Activated effector memory CD4-positive, alpha-beta T cell treated with Interleukin-2 at 50 U/mL for 16 hours (primary cell): ENCODE data around the gene TEX29.

Source experiments
- DNase-seq: peaks from one replicate; pipeline ENCODE4 v3.0.0-alpha.2; 2020

The TEX29 gene

GRCh38 chr13:111344471-111345191 is 24.2 kb downstream of the TEX29 start:
- no peak for DNase-seq

DNA sequence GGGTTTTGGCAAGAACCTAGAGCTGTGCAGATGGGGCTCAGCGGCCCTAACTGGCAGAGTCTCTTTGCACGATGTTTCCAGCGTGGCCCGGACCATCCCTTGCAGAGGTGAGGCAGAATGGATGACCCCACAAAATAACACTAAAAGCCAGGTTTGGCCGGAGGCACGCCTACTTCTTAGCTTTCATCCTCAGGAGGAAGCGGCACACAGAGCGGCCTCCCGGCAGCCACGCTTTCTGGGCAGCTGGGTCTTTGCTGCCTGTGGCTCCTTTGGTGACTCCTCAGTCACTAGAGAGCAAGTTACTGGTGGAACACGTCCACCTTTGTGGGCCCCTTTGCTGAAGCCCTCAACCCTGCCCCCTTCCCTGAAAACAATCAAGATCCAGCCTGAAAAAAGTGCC is 25.2 kb downstream of the TEX29 start:
- no peak for DNase-seq

- no peak for DNase-seq
Observed at GRCh38 chr13:111346101-111346680, 25.7 kb downstream of the TEX29 start.

GRCh38 chr13:111347438-111347837 is 27.0 kb downstream of the TEX29 start:
- DNase-seq: no peak

DNA sequence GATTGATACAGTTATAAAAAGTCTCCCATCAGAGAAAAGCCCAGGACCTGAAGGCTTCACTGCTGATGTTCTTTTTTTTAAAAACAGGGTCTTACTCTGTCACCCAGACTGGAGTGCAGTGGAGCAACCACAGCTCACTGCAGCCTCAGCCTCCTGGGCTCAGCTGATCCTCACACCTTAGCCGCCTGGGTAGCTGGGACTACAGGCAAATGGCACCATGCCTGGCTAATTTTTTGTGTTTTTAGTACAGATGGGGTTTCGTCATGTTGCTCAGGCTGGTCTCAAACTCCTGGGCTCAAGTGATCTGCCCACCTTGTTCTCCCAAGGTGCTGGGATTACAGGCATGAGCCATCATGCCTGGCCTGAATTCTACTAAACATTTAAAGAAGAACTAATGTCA is 33.1 kb downstream of the TEX29 start:
- DNase-seq: no peak

- DNase-seq: no peak
Observed at GRCh38 chr13:111354789-111355188, 34.3 kb downstream of the TEX29 start.

GRCh38 chr13:111356795-111357194 is 36.4 kb downstream of the TEX29 start:
- no peak for DNase-seq

DNA sequence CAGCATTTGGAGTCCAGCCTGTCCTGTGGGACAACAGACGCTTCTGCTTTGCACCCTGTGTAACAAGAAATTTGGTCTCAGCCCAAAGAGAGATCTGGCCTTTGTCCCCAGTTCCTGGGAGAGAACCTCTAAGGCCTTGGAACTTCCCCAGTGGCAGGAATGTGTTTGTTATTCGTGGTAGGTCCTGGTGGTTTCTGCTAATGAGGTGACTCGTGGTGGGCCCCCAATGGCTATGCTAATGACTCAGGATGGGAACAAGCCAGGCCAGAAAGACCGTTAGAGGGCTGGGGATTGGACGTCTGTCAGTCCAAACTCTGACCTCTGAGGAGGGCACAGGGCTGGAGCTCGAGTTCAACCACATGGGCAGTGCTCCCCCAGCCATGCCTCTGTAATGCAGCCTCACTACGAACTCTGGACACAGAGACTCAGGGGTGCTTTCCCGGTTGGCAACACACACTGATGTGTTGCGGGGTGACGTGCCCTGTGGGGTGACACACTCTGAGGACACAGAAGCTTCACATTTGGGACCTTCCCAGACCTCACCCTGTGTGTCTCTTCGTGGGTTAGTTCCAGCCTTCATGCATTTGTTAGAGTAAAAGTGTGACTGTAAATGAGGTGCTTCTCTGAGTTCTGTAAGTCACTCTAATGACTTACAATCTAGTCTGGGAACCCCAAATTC is 38.9 kb downstream of the TEX29 start:
- no peak for DNase-seq

GRCh38 chr13:111359930-111360329 is 39.5 kb downstream of the TEX29 start:
- DNase-seq: no peak

GRCh38 chr13:111360452-111360851 is 40.0 kb downstream of the TEX29 start:
- no peak for DNase-seq

DNA sequence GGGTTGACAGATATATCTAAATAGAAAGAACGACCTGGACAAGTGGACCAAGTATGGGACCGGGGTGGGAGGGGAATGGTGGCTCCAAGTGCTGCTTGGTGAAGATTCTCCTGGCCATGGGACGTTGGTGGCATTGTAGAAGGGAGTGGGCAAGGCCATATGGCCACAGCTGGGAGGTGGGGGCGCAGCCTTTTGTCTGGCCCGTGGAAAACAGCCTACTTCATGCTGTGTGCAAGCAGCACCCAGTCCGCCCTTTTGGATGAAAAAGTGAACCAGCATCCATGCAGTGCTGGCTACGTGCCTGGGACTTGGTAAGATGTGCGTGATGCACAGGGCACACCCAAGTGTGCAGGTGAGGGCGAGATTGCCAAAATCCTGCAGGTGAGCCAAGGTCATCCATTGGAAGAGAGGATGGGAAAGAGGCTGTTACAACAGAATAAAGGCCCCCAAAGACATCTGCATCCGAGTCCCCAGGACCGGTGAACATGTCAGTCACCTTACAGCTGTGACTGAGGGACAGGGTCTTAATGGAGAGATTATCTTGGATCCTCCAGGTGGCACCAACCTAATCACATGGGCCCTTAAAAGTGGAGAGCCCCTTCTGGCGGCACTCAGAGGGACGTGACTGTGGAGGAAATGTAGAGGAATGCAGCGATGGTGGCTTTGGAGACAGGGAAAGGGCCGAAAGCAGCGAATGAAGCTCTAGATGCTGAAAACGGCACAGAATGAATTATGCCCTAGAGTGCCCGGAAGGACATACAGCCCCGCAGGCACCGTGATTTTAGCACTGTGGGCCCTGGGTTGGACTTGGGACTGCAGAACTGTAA is 40.8 kb downstream of the TEX29 start:
- no peak for DNase-seq

DNA sequence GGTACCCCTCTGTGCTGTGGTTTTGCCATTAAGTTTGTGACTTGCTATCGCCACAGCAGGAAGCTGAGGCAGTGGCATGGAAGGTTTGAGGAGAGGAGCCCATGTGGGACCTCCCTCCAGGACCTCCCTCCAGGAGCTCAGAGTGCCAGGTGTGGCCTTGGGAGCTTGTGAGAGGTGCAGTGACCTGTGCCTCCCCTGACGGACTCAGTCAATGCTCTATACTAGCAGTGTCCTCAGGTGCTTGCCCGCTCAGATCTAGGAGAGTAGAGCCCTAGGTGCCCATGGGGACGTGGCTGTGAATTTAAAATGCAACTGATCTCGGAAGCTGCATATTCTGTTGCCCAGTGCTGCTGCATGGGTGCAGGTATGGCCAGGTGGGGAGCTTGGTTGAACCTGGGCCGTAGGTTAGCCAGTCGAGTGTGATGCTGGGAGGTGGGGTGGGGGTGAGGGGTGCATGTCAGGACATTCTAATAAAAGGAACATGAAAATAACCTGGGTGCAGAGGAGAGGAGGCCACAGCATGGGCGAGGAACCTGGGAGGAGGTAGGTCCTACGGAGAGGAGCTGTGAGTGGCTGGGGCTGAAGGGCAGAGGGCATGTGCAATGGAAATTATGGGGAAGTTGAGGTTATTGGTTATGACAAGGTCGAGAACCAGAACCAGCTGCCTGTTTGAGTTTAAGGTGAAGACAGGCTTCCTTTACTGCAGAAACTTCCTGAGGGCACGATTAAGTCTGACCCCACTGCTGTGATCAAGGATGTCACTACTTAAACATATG is 41.6 kb downstream of the TEX29 start:
- no peak for DNase-seq

- DNase-seq: no peak
Observed at GRCh38 chr13:111363121-111363520, 42.7 kb downstream of the TEX29 start.

DNA sequence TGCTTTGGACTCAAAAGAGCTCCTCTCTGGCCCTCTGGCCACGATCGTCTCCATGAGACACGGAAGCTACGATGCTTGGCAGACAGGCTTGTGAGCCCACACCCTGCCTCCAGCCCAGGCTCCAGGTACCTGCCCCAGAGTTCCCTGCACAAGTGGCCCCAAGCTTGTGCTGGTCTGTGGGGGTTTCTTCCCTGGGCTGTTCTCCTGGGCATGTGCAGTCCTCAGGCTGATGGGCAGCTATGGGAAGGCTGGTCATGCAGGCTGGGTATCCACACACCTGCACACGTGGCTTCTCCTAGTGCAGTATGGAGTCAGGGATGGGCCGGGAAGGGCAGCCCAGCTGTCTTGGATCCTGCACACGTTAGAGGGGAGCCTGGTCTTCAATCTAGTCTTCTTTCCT is 43.1 kb downstream of the TEX29 start:
- DNase-seq: no peak

GRCh38 chr13:111365149-111366005 is 44.9 kb downstream of the TEX29 start:
- DNase-seq: no peak

- no peak for DNase-seq
Observed at GRCh38 chr13:111367340-111367739, 46.9 kb downstream of the TEX29 start.

DNA sequence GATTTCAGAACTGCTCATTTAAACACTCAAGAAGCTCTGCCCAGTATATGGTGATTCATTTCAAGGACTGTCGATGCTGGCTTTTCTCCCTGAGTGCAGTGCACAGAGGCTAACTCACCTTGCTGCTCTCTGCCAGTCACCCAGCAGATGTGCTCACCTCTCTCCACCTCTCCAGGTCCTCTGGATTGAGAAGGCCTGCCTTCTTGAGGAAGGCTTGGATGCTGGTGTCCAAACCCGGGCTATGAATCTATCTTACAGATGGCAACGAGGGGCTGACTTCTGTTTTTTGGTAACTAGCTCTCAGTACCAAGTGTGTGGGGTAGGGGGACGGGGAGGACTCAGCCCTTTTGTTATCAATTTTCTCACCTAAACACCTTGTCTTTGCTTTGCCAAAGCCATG is 47.6 kb downstream of the TEX29 start:
- no peak for DNase-seq

- DNase-seq: no peak
Observed at GRCh38 chr13:111370147-111370546, 49.7 kb downstream of the TEX29 start.

DNA sequence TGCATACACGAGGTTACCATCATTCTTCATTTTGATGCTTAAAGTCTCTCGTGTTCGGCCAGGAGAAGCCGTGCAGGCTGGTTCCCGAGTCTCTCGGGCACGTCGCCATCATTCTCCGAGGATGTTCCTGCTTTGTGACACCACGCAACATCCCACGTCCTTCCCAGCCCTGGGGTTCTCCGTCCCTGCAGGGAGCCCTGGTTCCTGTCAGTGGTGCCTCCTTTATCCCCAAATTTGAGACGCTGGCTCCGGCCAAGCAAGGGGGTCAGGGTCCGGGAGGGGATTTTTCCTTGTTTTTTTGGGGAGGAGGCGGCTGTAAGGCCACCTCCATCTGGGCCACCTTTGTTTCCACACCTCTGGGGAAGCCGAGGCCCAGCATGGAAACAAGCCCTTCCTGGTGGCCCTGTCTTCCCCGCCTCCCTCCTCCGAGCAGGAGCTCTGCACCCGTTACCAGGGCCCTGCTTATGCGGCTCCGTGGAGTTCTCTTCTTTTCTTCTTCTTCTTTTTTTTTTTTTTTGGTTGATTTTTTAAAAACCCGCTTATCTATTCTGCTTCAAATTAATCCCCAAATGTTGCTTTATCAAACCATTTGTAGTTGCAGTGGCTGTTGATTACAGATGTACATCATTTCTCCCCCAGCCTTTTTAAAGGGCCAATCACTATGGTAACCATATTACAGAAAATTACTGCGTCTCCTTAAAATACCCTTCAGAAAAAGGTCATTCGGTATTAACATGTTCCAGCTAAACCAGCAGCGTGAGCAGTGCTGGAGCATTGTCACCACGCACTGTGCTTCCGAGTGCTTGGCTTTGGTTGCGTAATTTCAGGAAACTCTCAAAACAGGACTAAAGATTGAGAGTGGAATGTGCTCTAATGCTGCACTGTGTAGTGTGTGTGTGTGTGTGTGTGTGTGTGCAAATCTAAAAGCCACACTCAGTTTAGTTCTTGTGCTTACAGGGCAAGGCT is 50.4 kb downstream of the TEX29 start:
- DNase-seq: no peak

- no peak for DNase-seq
Observed at GRCh38 chr13:111371720-111372119, 51.3 kb downstream of the TEX29 start.
